Measurements from ENCODE around the gene ACTRT3.

DNA sequence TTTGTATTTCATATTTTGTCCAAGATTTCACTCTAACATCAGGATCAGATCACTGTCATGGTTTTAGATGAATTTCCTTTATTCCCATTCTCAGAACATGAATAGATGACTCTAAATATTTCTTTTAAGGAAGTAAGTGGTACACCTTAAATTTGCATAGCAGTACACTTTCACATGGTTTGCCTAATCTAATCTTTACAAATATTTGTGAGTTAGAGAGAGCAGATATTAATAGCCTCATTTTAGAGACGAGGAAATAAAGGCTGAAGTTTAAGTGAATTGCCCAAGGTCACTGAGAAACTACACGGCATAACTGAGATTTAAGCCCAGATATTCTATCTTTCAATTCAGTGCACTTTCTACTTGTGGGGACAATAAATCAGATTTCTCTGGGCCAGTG is 18.7 kb downstream of the ACTRT3 start:
- TF ChIP-seq, protein P1, sequence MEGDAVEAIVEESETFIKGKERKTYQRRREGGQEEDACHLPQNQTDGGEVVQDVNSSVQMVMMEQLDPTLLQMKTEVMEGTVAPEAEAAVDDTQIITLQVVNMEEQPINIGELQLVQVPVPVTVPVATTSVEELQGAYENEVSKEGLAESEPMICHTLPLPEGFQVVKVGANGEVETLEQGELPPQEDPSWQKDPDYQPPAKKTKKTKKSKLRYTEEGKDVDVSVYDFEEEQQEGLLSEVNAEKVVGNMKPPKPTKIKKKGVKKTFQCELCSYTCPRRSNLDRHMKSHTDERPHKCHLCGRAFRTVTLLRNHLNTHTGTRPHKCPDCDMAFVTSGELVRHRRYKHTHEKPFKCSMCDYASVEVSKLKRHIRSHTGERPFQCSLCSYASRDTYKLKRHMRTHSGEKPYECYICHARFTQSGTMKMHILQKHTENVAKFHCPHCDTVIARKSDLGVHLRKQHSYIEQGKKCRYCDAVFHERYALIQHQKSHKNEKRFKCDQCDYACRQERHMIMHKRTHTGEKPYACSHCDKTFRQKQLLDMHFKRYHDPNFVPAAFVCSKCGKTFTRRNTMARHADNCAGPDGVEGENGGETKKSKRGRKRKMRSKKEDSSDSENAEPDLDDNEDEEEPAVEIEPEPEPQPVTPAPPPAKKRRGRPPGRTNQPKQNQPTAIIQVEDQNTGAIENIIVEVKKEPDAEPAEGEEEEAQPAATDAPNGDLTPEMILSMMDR (IDR thresholded peaks at IDR 0.05) = no peak
- no peak for TF ChIP-seq POLR2A (IDR thresholded peaks at IDR 0.05)

Measured in thyroid gland (tissue), 4 donors.